GM12892 (cell line): ENCODE data around the gene TRIM3.

ENCODE experiments used
- POLR2A ChIP-seq: IDR thresholded peaks from 2 replicates; pipeline ENCODE4 v1.6.1; 2011; ENCODE audit warnings: low read depth, low read length, control low read depth
- POLR2AphosphoS5 ChIP-seq: IDR thresholded peaks from 2 replicates; pipeline ENCODE4 v1.6.1; 2011; ENCODE audit warnings: low read depth, low read length, control low read depth
- TAF1 ChIP-seq: IDR thresholded peaks from 2 replicates; pipeline ENCODE4 v1.6.1; 2011; ENCODE audit warnings: low read depth, mild to moderate bottlenecking, control low read depth, low read length, borderline replicate concordance

DNA sequence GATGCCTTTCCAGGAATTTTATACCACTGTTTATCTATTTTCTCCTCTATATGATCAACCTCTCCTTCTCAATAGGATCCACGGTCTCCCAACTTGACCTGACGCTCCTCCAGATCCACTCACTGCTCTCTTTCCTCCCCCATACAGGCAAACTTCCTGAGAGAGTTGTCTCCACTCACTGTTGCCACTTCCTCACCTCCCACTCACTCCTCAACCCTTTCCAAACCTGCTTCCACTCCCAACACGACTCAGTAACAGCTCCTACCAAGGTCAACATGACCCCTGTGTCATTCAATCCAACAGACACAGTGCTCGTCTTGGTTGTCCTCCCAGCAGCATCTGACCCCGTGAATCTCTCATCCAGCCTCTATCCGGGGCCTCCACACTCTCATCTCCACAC, 57.9 kb downstream of the TRIM3 start:
- TF ChIP-seq POLR2A, result no peak
- no peak for TF ChIP-seq POLR2AphosphoS5
- TF ChIP-seq TAF1, result no peak
